Measurements from ENCODE around the gene PRKN.

GRCh38 chr6:162395181-162395580 is 332.4 kb downstream of the PRKN start:
- no peak for TF ChIP-seq CTCF (IDR thresholded peaks at IDR 0.05)
- no peak for TF ChIP-seq POLR2A (IDR thresholded peaks at IDR 0.05)
